ENCODE measurements around the gene R3HDM4.

DNA sequence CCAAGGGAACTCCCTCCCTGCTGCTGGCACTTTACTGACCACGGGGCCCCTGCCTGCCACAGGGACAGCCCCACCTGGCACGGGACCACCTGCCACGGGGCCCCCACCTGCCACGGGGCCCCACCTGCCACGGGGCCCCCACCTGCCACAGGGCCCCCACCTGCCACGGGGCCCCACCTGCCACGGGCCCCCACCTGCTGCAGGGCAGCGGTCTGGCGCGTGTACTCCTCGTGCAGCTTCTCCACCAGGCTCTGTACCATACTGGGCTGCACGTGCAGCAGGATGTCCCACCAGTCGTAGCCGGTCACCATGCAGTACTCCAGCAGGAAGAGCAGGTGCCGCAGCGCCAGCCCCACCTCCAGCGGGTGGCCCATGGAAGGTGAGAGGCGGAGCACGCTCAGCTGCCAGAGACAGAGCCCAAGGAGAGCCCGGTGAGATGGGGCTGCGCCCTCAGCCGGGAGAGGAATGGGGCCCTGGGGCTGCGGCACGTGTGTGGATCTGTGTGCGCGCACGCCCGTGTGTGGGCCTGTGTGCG, 36.2 kb downstream of the R3HDM4 start:
- TF ChIP-seq, protein P1, sequence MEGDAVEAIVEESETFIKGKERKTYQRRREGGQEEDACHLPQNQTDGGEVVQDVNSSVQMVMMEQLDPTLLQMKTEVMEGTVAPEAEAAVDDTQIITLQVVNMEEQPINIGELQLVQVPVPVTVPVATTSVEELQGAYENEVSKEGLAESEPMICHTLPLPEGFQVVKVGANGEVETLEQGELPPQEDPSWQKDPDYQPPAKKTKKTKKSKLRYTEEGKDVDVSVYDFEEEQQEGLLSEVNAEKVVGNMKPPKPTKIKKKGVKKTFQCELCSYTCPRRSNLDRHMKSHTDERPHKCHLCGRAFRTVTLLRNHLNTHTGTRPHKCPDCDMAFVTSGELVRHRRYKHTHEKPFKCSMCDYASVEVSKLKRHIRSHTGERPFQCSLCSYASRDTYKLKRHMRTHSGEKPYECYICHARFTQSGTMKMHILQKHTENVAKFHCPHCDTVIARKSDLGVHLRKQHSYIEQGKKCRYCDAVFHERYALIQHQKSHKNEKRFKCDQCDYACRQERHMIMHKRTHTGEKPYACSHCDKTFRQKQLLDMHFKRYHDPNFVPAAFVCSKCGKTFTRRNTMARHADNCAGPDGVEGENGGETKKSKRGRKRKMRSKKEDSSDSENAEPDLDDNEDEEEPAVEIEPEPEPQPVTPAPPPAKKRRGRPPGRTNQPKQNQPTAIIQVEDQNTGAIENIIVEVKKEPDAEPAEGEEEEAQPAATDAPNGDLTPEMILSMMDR (IDR thresholded peaks at IDR 0.05; ENCODE audit: low read length), result no peak
- TF ChIP-seq EZH2 (IDR thresholded peaks at IDR 0.05; ENCODE audit: borderline replicate concordance, low read length), result no peak

Measured in OCI-LY1 (cell line).